NCI-H1417 (cell line): ENCODE data around the gene VGLL4.
"Not testable (repeated sequence)": the region's sequence is repeated elsewhere in the genome, so short reads cannot be mapped to it uniquely, and the experiment has no call there.

Experiments used
- DNase-seq, 3 experiments: peaks; one replicate each; lab custom pipeline; 2025; lab: John Stamatoyannopoulos, UW

VGLL4 gene

DNA sequence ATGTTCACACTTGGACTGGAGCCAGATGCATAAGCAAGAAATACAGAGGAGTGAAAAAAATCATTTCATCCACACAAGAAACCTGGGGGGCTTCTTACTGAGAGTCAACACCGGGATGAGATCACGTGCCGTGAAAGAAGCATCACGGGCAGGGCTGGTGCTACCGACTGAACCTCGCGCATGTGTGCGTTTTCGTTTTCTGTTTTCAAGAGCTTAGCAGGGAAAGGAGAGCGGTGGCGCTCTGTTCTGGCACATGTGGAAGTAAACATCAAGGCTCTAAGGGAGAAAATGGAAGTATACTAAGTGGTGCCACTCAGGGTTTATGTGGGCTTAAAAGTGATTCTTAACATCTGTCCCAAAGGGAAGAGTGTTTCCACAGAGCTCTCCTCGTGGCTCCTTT lies 55.9 kb downstream of the VGLL4 start:
- DNase-seq: peak in 1 of 3 experiments; percentile 14

- DNase-seq: no peak
Observed at GRCh38 chr3:11584570-11584969, 59.1 kb downstream of the VGLL4 start.

GRCh38 chr3:11583638-11584046 lies 60.1 kb downstream of the VGLL4 start:
- no peak for DNase-seq

- no peak for DNase-seq
Observed at GRCh38 chr3:11583235-11583634, 60.5 kb downstream of the VGLL4 start.

GRCh38 chr3:11582191-11582968 lies 61.3 kb downstream of the VGLL4 start:
- peak in 1 of 3 experiments; percentile 15 for DNase-seq

DNA sequence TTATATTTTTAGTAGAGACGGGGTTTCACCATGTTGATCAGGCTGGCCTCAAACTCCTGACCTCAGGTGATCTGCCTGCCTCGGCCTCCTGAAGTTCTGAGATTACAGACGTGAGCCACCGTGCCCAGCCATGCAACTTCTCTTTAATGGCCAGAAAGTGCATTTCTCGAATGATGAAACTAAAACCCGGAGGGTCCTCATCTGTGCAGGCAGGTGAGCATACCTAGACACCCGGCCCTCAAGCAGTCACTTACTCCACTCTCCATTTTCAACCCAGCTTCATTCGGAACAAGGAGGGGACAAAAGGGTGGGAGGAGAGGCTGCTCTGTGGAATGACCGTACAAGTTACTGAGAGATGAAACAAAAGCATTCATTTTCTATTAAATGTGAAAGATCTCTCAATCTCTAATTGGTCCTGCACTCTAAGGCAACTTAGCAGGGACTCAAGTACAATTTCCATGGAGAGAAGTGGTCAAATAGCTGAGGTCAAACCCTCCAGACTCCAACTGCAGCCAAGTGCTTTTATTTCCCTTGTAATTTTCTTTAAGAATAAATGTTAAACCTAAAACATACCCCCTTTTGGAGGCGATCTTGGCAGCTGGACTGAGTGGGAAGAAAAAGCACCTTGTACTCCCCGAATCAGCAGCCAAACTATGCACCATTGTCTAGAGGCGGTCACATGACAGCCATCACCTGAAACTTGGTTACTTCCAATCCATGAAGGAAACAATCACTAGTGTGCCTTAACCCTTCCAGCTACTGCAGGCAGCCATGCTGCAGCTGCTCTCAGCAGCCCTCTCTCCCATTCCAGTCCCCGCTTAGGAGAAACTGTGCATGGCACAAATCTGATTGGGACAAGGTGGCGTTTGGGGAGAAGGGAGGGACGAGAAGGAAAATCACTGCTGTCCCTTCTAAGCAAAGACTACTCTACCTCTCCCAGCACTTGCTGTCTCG lies 62.2 kb downstream of the VGLL4 start:
- peak in 1 of 3 experiments; percentile 5 for DNase-seq

GRCh38 chr3:11580645-11581044 lies 63.1 kb downstream of the VGLL4 start:
- no peak for DNase-seq

DNA sequence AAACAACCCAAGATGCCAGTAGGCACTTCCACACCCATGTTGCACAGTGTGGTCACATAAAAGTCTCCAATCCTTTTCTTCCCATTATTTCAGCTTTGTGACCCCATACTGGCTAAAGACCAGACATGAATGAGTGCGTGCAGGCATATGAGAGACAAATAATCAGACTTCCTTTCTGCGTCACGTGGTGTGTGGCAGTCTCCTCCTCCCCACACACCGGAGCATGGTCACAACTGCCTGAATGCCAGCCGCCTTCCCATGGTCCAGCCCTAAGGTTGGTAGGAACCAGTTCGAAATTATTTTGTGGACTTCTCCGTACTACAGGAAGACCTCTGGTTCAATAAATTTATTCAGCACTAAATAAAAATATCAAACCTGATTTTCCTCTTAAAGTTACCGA lies 65.5 kb downstream of the VGLL4 start:
- no peak for DNase-seq

DNA sequence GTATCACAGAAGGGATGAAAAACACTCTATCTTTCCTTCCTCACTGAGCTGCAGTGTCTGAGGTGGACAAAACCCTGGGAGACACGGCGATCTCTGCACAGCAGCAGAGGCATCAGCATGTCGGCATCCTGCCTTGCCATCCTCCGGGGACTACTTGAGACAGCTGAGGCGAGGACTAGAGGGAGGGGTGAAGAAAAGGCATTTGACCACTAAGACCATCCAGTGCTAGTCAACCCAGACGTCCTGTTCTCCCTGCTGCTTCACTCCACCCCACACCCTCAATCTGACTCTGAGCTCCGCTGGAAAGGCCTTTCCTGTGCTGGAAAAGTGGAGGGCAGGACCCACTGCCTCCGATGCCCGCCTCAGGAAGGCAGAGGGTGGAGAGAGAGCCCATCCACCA lies 67.3 kb downstream of the VGLL4 start:
- DNase-seq: no peak

DNA sequence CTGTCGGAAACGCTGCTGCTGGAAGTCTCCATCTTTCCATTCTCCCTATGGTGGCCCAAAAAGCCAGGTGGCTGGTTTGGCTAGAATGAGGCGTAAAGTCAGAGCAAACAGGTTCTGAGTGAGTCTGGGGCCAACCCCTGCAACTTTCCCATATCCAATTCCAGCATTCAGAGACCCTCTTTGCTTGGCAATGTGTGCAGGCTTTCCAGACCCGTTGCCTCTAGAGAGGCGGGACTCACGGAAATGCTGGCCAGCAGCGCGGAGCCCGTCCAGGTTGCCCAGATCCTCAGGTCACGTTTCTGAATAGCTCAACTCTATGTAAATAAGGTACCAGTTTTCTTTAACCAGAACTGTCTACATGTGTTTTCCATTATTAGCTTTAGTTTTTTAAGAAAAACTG lies 68.0 kb downstream of the VGLL4 start:
- no peak for DNase-seq

GRCh38 chr3:11574981-11575669 lies 68.6 kb downstream of the VGLL4 start:
- peak in 1 of 3 experiments; percentile 16 for DNase-seq

- not testable (repeated sequence) for DNase-seq
Observed at GRCh38 chr3:11572660-11573059, 71.1 kb downstream of the VGLL4 start.

- DNase-seq: no peak
Observed at GRCh38 chr3:11570789-11571495, 72.8 kb downstream of the VGLL4 start.

- no peak for DNase-seq
Observed at GRCh38 chr3:11570251-11570650, 73.5 kb downstream of the VGLL4 start.

DNA sequence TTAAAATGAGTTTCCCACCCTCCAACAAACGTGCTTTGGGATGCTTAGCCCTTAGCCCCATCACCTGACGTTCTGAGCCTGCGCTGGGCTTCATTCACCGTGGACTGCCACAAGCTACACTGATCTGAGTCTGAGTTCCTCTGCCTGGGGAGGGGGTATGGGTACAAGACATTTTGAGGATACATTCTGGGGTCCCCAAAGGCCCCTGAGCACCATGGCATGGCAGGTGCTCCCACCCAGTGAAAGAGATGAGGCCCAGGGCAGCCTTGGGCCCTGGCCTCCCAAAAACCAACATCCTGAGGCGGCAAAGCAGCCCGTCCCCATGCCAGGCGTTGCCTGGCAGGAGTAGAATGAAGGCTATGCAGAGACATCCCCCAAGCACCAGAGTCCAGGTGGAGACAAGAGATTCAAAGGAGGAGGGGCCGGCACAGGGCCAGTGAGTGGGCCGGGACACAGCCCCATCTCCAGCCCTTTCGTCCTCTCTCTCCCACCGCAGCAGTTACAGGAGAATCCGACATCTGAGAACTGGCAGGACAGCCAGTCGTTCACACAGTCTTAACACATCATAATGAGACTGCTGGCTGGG lies 74.5 kb downstream of the VGLL4 start:
- no peak for DNase-seq

GRCh38 chr3:11568503-11569155 lies 75.1 kb downstream of the VGLL4 start:
- DNase-seq: no peak

GRCh38 chr3:11567516-11568467 lies 75.9 kb downstream of the VGLL4 start:
- no peak for DNase-seq

DNA sequence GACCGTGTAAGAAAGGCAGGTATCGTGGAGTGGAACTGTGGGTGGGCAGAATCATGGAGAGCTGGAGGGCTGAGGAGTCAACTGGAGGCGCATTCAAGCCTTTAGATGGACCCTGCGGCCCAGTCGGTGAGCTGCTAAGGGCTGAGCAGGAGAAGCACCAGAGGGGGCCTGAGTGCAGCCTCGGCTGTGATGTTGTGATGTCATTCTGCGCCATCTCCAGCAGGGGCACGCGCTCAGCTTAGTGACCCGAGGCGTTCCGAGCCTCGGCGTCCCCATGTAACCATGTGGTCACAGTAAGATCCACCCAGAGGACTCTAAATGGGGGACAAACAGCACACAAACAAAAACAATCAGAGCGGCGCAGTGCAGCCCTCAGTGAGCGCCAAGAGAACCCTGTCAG lies 76.8 kb downstream of the VGLL4 start:
- DNase-seq: no peak

DNA sequence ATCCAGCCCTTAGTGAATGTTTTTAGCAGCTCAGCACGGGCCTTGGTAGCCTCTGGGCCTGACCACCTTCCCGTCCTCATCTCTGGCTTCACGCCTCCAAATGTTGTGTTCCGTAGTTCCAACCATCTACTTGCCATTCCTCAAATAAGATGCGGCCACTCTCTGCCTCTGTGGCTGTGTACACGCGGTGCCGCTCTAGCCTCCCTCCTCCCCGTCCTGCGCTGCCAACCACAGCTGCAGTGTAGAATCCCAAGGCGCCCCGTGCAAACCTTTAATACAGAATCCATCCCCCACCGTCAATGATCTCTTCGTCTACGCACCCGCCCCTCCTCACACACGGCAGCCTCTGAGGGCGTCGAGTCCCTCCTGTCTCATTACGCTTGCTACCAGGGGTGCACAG lies 77.2 kb downstream of the VGLL4 start:
- no peak for DNase-seq

DNA sequence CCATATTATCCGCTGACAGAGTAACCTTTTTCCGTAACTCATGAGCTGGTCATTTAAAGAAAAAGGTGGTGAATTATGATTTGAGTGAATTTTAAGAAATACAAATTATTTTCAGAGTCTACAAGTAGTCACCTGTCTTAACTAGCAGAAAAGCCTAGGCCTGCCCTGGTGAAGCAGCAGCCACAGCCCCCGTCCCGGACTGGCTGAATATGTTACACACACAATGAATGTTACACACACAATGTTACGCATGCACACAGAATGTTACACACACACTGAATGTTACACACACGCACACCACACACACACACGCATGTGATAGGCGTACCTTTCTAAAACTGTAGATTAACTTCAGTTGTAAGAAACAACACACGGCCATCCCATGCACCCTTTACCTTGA lies 77.8 kb downstream of the VGLL4 start:
- no peak for DNase-seq
